ENCODE data around the gene ETFB.

ETFB gene

GRCh38 chr19:51372649-51373504 lies 6.7 kb upstream of the ETFB start, which contains the start of gene NKG7:
TSS of gene NKG7 (minus strand) at chr19:51372654. CDS start at chr19:51372535, 119 bp downstream.
- DNase-seq (ENCODE audit: low read depth in 1 of 2, low spot score in 1 of 2) = peak in 1 of 2 donors; percentile 50

GRCh38 chr19:51372021-51372648 lies 5.9 kb upstream of the ETFB start:
- no peak for DNase-seq (ENCODE audit: low read depth in 1 of 2, low spot score in 1 of 2)

GRCh38 chr19:51371186-51371690 lies 5.0 kb upstream of the ETFB start:
- DNase-seq (ENCODE audit: low read depth in 1 of 2, low spot score in 1 of 2) = no peak

GRCh38 chr19:51370230-51370629 lies 4.0 kb upstream of the ETFB start:
- DNase-seq (ENCODE audit: low read depth in 1 of 2, low spot score in 1 of 2) = no peak

GRCh38 chr19:51368366-51369282 lies 2.4 kb upstream of the ETFB start, which contains the start of gene CLDND2:
TSS of gene CLDND2 (minus strand) at chr19:51369003. CDS start at chr19:51368577, 426 bp downstream.
- no peak for DNase-seq (ENCODE audit: low read depth in 1 of 2, low spot score in 1 of 2)

GRCh38 chr19:51367565-51368365 lies 1.6 kb upstream of the ETFB start:
- DNase-seq (ENCODE audit: low read depth in 1 of 2, low spot score in 1 of 2) = peak; percentile 87 to 92

GRCh38 chr19:51367255-51367564 lies 1.0 kb upstream of the ETFB start:
- DNase-seq (ENCODE audit: low read depth in 1 of 2, low spot score in 1 of 2) = no peak

GRCh38 chr19:51366389-51367254 lies 434 bp upstream of the ETFB start:
- peak; percentile 80 to 86 for DNase-seq (ENCODE audit: low read depth in 1 of 2, low spot score in 1 of 2)

GRCh38 chr19:51365211-51365964 lies 800 bp downstream of the ETFB start:
- DNase-seq (ENCODE audit: low read depth in 1 of 2, low spot score in 1 of 2) = no peak

- no peak for DNase-seq (ENCODE audit: low read depth in 1 of 2, low spot score in 1 of 2)
These were observed 1.7 kb downstream of the ETFB start for GRCh38 chr19:51364200-51365106.

- DNase-seq (ENCODE audit: low read depth in 1 of 2, low spot score in 1 of 2) = no peak
These were observed 4.9 kb downstream of the ETFB start for GRCh38 chr19:51361239-51361638.

GRCh38 chr19:51359294-51359693 lies 6.9 kb downstream of the ETFB start:
- no peak for DNase-seq (ENCODE audit: low read depth in 1 of 2, low spot score in 1 of 2)

GRCh38 chr19:51357952-51358351 lies 8.2 kb downstream of the ETFB start:
- DNase-seq (ENCODE audit: low read depth in 1 of 2, low spot score in 1 of 2) = no peak

- no peak for DNase-seq (ENCODE audit: low read depth in 1 of 2, low spot score in 1 of 2)
These were observed 9.9 kb downstream of the ETFB start for GRCh38 chr19:51356159-51356801.

- no peak for DNase-seq (ENCODE audit: low read depth in 1 of 2, low spot score in 1 of 2)
These were observed 11.4 kb downstream of the ETFB start for GRCh38 chr19:51354742-51355148.

GRCh38 chr19:51354103-51354741 lies 12.0 kb downstream of the ETFB start:
- no peak for DNase-seq (ENCODE audit: low read depth in 1 of 2, low spot score in 1 of 2)

All from activated T-helper 1 cell treated with anti-CD3 and anti-CD28 coated beads, Interleukin-2, amount 50 U/mL, for 16 hours (primary cell).